CD4-positive, alpha-beta T cell (primary cell): Measurements from ENCODE around the gene PTPRT. TPM values are rescaled to one million over a fixed set of nuclear protein-coding genes. Genes with fewer than 3 reads are reported as not detected.

Experiments
- ATAC-seq: fragments of 200-7000 bp; cut with Tn5 transposase; one replicate; pipeline ENCODE4 v1.10.0; 2022; ENCODE audit warnings: mild to moderate bottlenecking; ENCODE audit not compliant: poor library complexity
- CTCF ChIA-PET: fragments of 350-600 bp; sonication (Branson Sonifier 250); formaldehyde crosslinking; loops from one replicate; lab custom pipeline; 2021; ENCODE audit warnings: antibody characterized with exemption, inconsistent platforms; lab: Charles Lee
- POLR2A ChIA-PET: fragments of 350-600 bp; sonication (Branson Sonifier 250); formaldehyde crosslinking; loops from one replicate; lab custom pipeline; 2021; ENCODE audit warnings: antibody characterized with exemption, inconsistent platforms; lab: Charles Lee
- DNase-seq, 14 experiments: peaks; one replicate each; pipeline ENCODE4 v3.0.0-alpha.2; 2013 to 2020; ENCODE audit warnings: mixed read lengths in 2 of 14
- H3K27ac ChIP-seq, 2 donors: one replicate each; pipeline versions ENCODE4 v1.5.1 to v1.7.0; 2013; ENCODE audit warnings: low read length in 2 of 2, low read depth in 1 of 2, mild to moderate bottlenecking in 1 of 2
- H3K27me3 ChIP-seq, 2 experiments: 1 replicate in 1 of 2; 2 replicates in 1 of 2; pipeline versions ENCODE4 v1.6.1 to v1.7.0; 2013; ENCODE audit warnings: low read length in 2 of 2, control low read depth in 1 of 2, mild to moderate bottlenecking in 1 of 2, moderate library complexity in 1 of 2; ENCODE audit not compliant: insufficient read depth in 2 of 2, control insufficient read depth in 1 of 2
- H3K36me3 ChIP-seq: one replicate; pipeline ENCODE4 v1.6.1; 2013; ENCODE audit warnings: low read length, control low read depth; ENCODE audit not compliant: insufficient read depth
- H3K4me1 ChIP-seq: one replicate; pipeline ENCODE4 v1.6.1; 2013; ENCODE audit warnings: low read length, control low read depth; ENCODE audit not compliant: insufficient read depth
- H3K4me3 ChIP-seq: one replicate; pipeline ENCODE4 v1.5.1; 2013; ENCODE audit warnings: mild to moderate bottlenecking, low read length, moderate library complexity
- H3K9me3 ChIP-seq, 2 experiments: 1 replicate in 1 of 2; 2 replicates in 1 of 2; pipeline versions ENCODE4 v1.6.1 to v1.7.0; 2013; ENCODE audit warnings: low read length in 2 of 2, mild to moderate bottlenecking in 2 of 2, control low read depth in 1 of 2, moderate library complexity in 1 of 2; ENCODE audit not compliant: control insufficient read depth in 1 of 2, insufficient read depth in 1 of 2
- H3K27ac Mint-ChIP-seq: one replicate; pipeline ENCODE4 v1.8.0; 2020; ENCODE audit warnings: mixed read lengths
- H3K27me3 Mint-ChIP-seq: one replicate; pipeline ENCODE4 v1.8.0; 2021; ENCODE audit warnings: mixed read lengths
- H3K36me3 Mint-ChIP-seq: one replicate; pipeline ENCODE4 v1.8.0; 2021; ENCODE audit warnings: low read depth, mixed read lengths
- H3K4me1 Mint-ChIP-seq: one replicate; pipeline ENCODE4 v1.8.0; 2021; ENCODE audit warnings: low read depth, mixed read lengths
- H3K4me3 Mint-ChIP-seq: one replicate; pipeline ENCODE4 v1.8.0; 2020; ENCODE audit warnings: mild to moderate bottlenecking, mixed read lengths
- H3K9me3 Mint-ChIP-seq: one replicate; pipeline ENCODE4 v1.8.0; 2020; ENCODE audit warnings: mixed read lengths
- CTCF ChIP-seq: fragments of 200-600 bp; IDR thresholded peaks from one replicate; pipeline ENCODE4 v1.8.0; 2022; ENCODE audit warnings: antibody characterized with exemption, mild to moderate bottlenecking
- intact Hi-C, 2 experiments: fragments of 100-400 bp; cut with DNase I in 1 of 2; cut with micrococcal nuclease in 1 of 2; formaldehyde crosslinking; loops; one replicate each; pipeline versions ENCODE4 v1.15.1 to v1.9.0; 2023 to 2025; cut with DNase I, micrococcal nuclease
- total RNA-seq, 174 experiments: library from RNA in 2 of 174; stranded (reverse) in 2 of 174; gene quantifications; one replicate each; pipeline ENCODE4 v1.2.3 and lab custom pipeline; 2021 to 2026

The PTPRT gene
- total RNA-seq, 2 experiments from 2014 or later, result not detected

- no peak overlapping the region for H3K27ac Mint-ChIP-seq
- no peaks in the 10 kb centered on the region for H3K27me3 ChIP-seq
- H3K9me3 ChIP-seq, result peaks cover 0 to 14% of the 10 kb centered on the region in 2 experiments
- H3K36me3 Mint-ChIP-seq, result no peaks in the 10 kb centered on the region
- H3K4me1 ChIP-seq, result no peaks in the 10 kb centered on the region
- no peaks in the 10 kb centered on the region for H3K27me3 Mint-ChIP-seq
- H3K4me3 Mint-ChIP-seq, result no peak overlapping the region
- no peak for DNase-seq
- ChIA-PET CTCF (no interaction called here), POLR2A (no interaction called here)
- H3K36me3 ChIP-seq, result no peaks in the 10 kb centered on the region
- intact Hi-C loops, result no loop called here
- no peak overlapping the region for H3K4me3 ChIP-seq
- no peak overlapping the region for H3K27ac ChIP-seq
- TF ChIP-seq CTCF, result no peak
- peaks cover 7% of the 10 kb centered on the region for H3K9me3 Mint-ChIP-seq
- H3K4me1 Mint-ChIP-seq, result no peaks in the 10 kb centered on the region
- ATAC-seq, result no peak
Observed at GRCh38 chr20:42807876-42808275, 381.8 kb downstream of the PTPRT start.

- ATAC-seq, result no peak
- H3K4me1 Mint-ChIP-seq, result no peaks in the 10 kb centered on the region
- peaks cover 0 to 12% of the 10 kb centered on the region in 2 experiments for H3K9me3 ChIP-seq
- H3K27me3 ChIP-seq, result peaks cover 0 to 2% of the 10 kb centered on the region in 2 experiments
- peaks cover 13% of the 10 kb centered on the region for H3K9me3 Mint-ChIP-seq
- intact Hi-C loops, result no loop called here
- H3K27me3 Mint-ChIP-seq, result peaks cover 4% of the 10 kb centered on the region
- no peak for DNase-seq
- H3K36me3 ChIP-seq, result no peaks in the 10 kb centered on the region
- H3K27ac Mint-ChIP-seq, result no peak overlapping the region
- ChIA-PET CTCF (no interaction called here), POLR2A (no interaction called here)
- no peak overlapping the region for H3K27ac ChIP-seq
- H3K4me3 ChIP-seq, result no peak overlapping the region
- no peak overlapping the region for H3K4me3 Mint-ChIP-seq
- no peaks in the 10 kb centered on the region for H3K4me1 ChIP-seq
- no peaks in the 10 kb centered on the region for H3K36me3 Mint-ChIP-seq
- no peak for TF ChIP-seq CTCF
Observed at GRCh38 chr20:42795111-42795695, 394.5 kb downstream of the PTPRT start.

- Histone ChIP-seq H3K9me3 (peaks cover 0 to 12% of the 10 kb centered on the region in 2 experiments), H3K27me3 (peaks cover 0 to 2% of the 10 kb centered on the region in 2 experiments), H3K27ac (no peak overlapping the region), H3K4me3 (no peak overlapping the region), H3K36me3 (no peaks in the 10 kb centered on the region), H3K4me1 (no peaks in the 10 kb centered on the region)
- CTCF ChIA-PET, result no interaction called here
- POLR2A ChIA-PET, result no interaction called here
- ATAC-seq (no peak), DNase-seq (no peak)
- Mint-ChIP-seq H3K36me3 (no peaks in the 10 kb centered on the region), H3K27me3 (peaks cover 4% of the 10 kb centered on the region), H3K27ac (no peak overlapping the region), H3K4me1 (no peaks in the 10 kb centered on the region), H3K9me3 (peaks cover 11% of the 10 kb centered on the region), H3K4me3 (no peak overlapping the region)
- no peak for TF ChIP-seq CTCF
- intact Hi-C loops, result no loop called here
Observed at GRCh38 chr20:42792052-42792451, 397.7 kb downstream of the PTPRT start.
